Measurements from ENCODE around the gene IPPK.

- TF ChIP-seq CTCF (conservative IDR thresholded peaks at IDR 0.05 in 1 of 2, IDR thresholded peaks at IDR 0.05 in 1 of 2; ENCODE audit: low read depth in 1 of 2, low read length in 2 of 2), result no peak
- no peak for TF ChIP-seq EZH2 (IDR thresholded peaks at IDR 0.05; ENCODE audit: low read length, missing control alignments)
Observed at GRCh38 chr9:92600462-92601261, 69.3 kb downstream of the IPPK start.

Measured in fibroblast of lung (primary cell).